ENCODE data around the gene AHNAK2.

Gene AHNAK2

DNA sequence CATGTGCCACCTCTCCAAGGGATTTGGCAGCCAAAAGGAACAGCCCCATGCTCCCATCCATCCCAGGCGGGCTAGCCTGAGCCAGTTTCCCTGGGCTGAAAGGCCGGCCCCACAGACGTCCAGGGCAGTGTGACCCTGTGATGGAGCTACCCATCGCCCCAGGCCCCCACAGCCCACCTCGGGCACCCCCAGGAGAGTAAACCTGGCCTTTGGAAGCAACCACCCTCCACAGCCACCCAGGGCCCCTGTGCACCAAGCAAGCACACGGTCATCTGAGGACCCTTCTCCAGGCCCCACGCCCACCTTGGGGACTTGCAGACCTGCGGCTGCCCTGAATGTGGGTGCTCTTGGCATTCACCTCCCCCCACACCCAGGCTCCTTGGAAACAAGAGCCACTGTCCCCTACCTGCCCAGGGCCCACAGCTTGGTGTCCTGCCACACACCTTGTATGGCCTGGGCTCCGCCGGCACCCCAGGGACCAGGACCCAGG lies 8.4 kb downstream of the AHNAK2 start:
- 95 to 96% methylated on average over 8 of the region's 10 CpGs for WGBS, 2 experiments (ENCODE audit: insufficient coverage in 2 of 2)
- H3K4me1 ChIP-seq (ENCODE audit: control insufficient read depth, insufficient read depth, low read length, poor library complexity, severe bottlenecking) = peaks cover 68% of the 10 kb centered on the region
- no peaks in the 10 kb centered on the region for H3K9me3 ChIP-seq (ENCODE audit: control insufficient read depth, low read length)
- H3K27ac ChIP-seq (ENCODE audit: low read depth, low read length, severe bottlenecking) = no peak overlapping the region
- peak overlapping the region; percentile 18 for H3K4me3 ChIP-seq (ENCODE audit: extremely low read depth, insufficient read depth, low read length, poor library complexity, severe bottlenecking)
- no peaks in the 10 kb centered on the region for H3K36me3 ChIP-seq (ENCODE audit: control insufficient read depth, insufficient read depth, low read length)

DNA sequence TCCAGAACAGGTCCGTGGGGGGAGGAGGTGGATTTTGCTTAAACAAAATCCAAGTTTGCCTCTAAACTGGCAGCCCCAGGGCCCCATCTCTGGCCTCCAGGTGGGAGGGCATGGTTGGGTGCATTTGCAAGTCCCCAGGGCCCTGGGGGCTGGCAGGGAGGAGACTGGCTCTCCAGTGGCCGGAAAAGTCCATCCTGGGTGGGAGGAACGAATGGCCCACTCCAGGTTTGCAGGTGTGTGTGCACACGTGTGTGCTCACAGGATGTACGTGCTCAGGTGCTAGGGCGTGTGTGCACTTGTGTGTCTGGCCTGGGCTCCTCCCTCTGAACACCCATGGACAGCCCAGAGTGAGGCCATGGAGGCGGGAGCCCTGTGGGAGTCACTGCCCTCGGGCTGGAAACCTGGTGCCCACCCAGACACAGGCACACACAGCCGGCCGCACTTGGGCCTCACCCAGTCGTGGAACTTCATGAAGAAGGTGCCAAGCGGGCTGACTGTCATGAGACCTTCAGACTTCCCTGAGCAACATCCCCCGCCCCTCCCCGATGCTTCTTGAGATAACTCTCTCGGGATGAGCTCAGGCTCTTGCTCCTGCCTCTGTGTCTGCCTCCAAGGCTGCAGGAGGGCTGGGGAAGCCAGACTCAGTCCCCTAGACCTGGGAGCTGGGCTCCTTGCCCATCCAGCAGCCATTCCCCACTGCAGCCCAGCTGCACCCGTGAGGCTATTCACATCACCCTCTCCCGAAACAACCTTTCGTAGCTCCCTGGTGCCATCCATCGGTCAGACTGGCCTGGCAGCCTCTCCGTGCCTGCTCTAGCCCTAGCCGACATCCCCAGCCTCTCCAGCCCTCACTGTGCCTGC lies 9.4 kb downstream of the AHNAK2 start:
- Histone ChIP-seq H3K4me3 (ENCODE audit: extremely low read depth, insufficient read depth, low read length, poor library complexity, severe bottlenecking) (no peak overlapping the region), H3K36me3 (ENCODE audit: control insufficient read depth, insufficient read depth, low read length) (no peaks in the 10 kb centered on the region), H3K27ac (ENCODE audit: low read depth, low read length, severe bottlenecking) (peak overlapping the region; percentile 30), H3K4me1 (ENCODE audit: control insufficient read depth, insufficient read depth, low read length, poor library complexity, severe bottlenecking) (peaks cover 60% of the 10 kb centered on the region), H3K9me3 (ENCODE audit: control insufficient read depth, low read length) (no peaks in the 10 kb centered on the region)
- 70 to 79% methylated on average over 18 to 21 of the region's 21 CpGs for WGBS, 2 experiments (ENCODE audit: insufficient coverage in 2 of 2)

DNA sequence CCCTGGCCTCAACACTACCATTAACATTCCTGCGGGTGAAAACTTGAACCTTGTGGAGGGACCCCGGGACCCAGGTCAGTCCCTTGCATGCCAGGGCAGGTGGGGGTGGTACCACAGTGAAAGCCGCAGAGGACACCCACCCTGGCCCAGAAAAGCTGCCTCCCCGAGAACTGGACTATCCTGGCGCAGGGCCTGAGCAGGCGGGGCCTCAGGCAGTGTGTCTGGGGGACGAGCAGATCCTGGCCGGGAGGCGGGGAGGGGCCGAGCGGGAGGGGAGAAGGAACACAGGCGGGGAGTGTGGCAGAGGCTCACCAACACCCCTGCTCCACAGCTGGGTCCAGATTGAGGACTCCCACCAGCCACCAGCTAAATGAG lies 10.0 kb downstream of the AHNAK2 start:
- Histone ChIP-seq H3K4me3 (ENCODE audit: extremely low read depth, insufficient read depth, low read length, poor library complexity, severe bottlenecking) (peak overlapping the region; percentile 21), H3K4me1 (ENCODE audit: control insufficient read depth, insufficient read depth, low read length, poor library complexity, severe bottlenecking) (peaks cover 58% of the 10 kb centered on the region), H3K36me3 (ENCODE audit: control insufficient read depth, insufficient read depth, low read length) (no peaks in the 10 kb centered on the region), H3K9me3 (ENCODE audit: control insufficient read depth, low read length) (no peaks in the 10 kb centered on the region), H3K27ac (ENCODE audit: low read depth, low read length, severe bottlenecking) (no peak overlapping the region)
- 28% methylated on average over 5 to 7 of the region's 12 CpGs for WGBS, 2 experiments (ENCODE audit: insufficient coverage in 2 of 2)

DNA sequence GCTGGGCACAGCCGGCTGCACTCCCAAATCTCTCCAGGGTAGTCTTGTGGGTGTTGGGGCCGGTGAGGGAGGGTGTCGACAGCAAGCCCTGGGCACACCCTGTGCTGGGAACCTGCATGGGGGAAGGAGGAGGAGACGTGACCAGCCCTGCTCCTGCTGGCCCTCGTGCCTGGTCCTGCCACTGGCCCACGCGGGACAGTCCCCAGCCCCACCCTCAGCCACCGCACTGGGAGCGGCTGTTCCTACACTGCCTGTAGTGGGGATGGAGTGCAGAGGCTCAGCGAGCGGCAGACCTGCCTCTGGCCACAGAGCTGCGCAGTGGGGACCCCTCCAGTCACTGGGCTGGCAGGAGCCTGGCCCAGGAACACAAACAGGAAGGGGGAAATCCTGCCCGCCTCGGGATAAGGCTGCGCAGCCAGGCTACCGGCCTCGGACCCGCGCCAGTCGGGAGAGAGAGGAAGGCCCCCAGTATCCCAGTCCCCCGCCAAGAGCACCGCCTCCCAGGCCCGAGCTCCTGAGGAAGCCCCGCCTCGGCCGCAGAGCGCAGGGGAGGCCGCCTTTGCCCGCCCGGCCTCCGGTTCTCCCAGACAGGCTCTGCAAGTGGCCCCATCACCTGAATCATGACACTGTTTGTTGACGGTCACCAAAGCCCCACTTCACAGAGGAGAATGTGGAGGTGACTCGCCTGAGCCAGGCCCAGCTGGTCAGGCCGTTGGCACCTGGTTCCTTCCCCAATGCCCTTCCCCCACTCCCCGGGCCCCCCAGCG lies 10.6 kb downstream of the AHNAK2 start:
- Histone ChIP-seq H3K4me3 (ENCODE audit: extremely low read depth, insufficient read depth, low read length, poor library complexity, severe bottlenecking) (peak overlapping the region; percentile 21), H3K9me3 (ENCODE audit: control insufficient read depth, low read length) (no peaks in the 10 kb centered on the region), H3K36me3 (ENCODE audit: control insufficient read depth, insufficient read depth, low read length) (no peaks in the 10 kb centered on the region), H3K27ac (ENCODE audit: low read depth, low read length, severe bottlenecking) (no peak overlapping the region), H3K4me1 (ENCODE audit: control insufficient read depth, insufficient read depth, low read length, poor library complexity, severe bottlenecking) (peaks cover 53% of the 10 kb centered on the region)
- 7 to 8% methylated on average over 22 to 30 of the region's 36 CpGs for WGBS, 2 experiments (ENCODE audit: insufficient coverage in 2 of 2)

DNA sequence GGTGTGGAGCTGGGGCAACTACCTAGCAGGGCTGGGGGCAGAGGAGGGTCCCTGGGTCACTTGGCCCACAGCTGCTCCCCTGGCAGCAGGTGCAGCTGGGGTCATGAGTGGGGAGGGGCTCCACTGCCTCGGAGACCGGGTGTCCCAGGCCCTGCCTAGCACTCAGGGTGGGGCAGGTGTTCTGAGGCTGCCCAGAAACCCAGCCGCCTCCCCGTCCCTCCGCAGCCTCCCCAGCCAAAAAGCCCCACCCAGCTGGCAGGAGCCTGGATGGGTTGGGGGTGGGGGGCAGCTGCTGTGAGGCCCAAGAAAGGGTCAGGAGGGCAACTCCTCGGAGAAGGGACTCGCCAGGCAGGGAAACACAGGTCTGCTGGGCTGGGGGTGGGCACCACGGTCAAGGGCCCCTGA lies 11.2 kb downstream of the AHNAK2 start:
- H3K9me3 ChIP-seq (ENCODE audit: control insufficient read depth, low read length) = no peaks in the 10 kb centered on the region
- peaks cover 47% of the 10 kb centered on the region for H3K4me1 ChIP-seq (ENCODE audit: control insufficient read depth, insufficient read depth, low read length, poor library complexity, severe bottlenecking)
- no peak overlapping the region for H3K4me3 ChIP-seq (ENCODE audit: extremely low read depth, insufficient read depth, low read length, poor library complexity, severe bottlenecking)
- no peaks in the 10 kb centered on the region for H3K36me3 ChIP-seq (ENCODE audit: control insufficient read depth, insufficient read depth, low read length)
- WGBS, 2 experiments (ENCODE audit: insufficient coverage in 2 of 2) = 76 to 80% methylated on average over 5 to 7 of the region's 8 CpGs
- H3K27ac ChIP-seq (ENCODE audit: low read depth, low read length, severe bottlenecking) = no peak overlapping the region

DNA sequence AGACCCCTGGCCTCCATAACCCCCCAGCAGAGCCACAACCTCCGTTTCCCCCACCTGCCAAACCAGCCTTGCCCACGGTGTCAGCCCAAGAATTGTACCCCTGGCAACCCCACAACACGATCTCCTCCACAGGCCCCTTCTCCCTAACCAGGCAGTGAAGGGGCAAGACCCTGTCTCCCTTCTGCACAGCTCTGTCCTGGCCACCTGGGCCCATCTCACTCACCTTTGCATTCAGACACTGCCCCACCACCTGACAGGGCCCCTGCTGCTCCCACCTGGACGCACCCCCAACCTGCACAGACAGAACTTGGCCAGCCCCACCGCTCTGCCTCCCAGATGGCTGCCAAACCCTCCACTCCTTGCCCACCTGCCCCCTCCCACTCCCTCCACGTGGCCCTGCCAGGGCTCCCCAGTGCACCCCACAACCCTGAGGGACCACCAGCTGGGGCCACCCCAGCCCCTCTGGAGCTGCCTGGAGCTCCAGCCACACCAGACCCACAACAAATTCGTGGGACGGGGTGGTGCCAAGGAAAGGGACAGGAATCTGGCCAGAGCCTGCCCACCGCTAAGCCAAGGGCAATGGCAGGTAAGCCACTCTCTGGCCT lies 11.8 kb downstream of the AHNAK2 start:
- Histone ChIP-seq H3K4me1 (ENCODE audit: control insufficient read depth, insufficient read depth, low read length, poor library complexity, severe bottlenecking) (peaks cover 41% of the 10 kb centered on the region), H3K4me3 (ENCODE audit: extremely low read depth, insufficient read depth, low read length, poor library complexity, severe bottlenecking) (no peak overlapping the region), H3K9me3 (ENCODE audit: control insufficient read depth, low read length) (no peaks in the 10 kb centered on the region), H3K36me3 (ENCODE audit: control insufficient read depth, insufficient read depth, low read length) (no peaks in the 10 kb centered on the region), H3K27ac (ENCODE audit: low read depth, low read length, severe bottlenecking) (no peak overlapping the region)
- WGBS, 2 experiments (ENCODE audit: insufficient coverage in 2 of 2) = 86 to 93% methylated on average over 6 to 8 of the region's 9 CpGs

DNA sequence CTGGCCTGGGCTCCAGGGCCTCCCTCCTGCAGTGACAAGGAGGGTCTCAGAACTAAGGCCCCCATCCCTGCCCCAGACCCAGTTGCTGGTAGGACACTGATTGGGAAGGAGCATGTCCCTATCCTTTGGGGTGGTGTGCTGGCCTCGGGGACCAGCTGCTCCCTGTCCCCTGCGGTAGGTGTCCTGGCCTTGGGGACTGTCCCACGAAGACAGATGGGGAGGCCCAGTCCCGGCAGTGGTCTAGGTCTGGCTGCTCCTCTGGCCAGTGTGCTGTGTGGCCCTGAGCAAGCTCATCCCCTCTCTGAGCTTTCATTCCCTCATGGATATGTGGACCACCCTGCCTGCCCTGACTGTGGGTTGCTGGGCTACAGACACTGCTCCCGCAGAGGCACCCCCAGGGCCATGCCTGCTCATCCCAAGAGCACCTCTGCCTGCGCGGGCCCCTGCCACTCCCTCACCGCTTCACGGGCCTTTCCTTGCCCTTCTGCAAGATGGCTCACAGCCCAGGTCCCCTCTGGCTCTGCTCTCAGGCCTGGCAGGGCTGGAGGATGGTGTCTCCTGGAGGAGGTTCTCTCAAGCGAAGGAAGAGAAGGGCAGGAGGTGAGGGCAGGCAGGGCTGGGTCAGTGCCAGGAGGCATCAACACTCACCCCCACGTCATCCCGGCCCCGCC lies 12.5 kb downstream of the AHNAK2 start:
- no peaks in the 10 kb centered on the region for H3K9me3 ChIP-seq (ENCODE audit: control insufficient read depth, low read length)
- H3K4me1 ChIP-seq (ENCODE audit: control insufficient read depth, insufficient read depth, low read length, poor library complexity, severe bottlenecking) = peaks cover 35% of the 10 kb centered on the region
- no peak overlapping the region for H3K27ac ChIP-seq (ENCODE audit: low read depth, low read length, severe bottlenecking)
- no peaks in the 10 kb centered on the region for H3K36me3 ChIP-seq (ENCODE audit: control insufficient read depth, insufficient read depth, low read length)
- 88 to 95% methylated on average over 8 to 13 of the region's 13 CpGs for whole genome bisulfite sequencing, 2 experiments (ENCODE audit: insufficient coverage in 2 of 2)
- no peak overlapping the region for H3K4me3 ChIP-seq (ENCODE audit: extremely low read depth, insufficient read depth, low read length, poor library complexity, severe bottlenecking)

DNA sequence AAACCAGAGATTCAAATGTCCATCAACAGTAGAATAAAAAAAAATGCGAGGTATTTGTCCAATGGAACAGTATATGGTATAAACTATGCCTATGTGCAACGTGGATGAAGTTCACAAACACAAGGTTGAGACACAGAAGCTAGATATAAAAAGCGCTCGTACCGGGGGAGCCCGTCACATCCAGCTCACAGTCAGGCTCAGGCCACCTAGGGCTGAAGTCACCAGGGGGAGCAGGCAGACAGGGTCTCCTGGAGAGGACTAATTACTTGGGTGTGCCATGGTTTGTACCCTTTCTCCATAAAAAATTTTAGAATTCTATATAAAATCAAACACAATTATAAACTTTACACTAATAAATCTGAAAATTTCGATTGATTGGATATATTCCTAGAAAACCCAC lies 13.6 kb downstream of the AHNAK2 start:
- no peaks in the 10 kb centered on the region for H3K9me3 ChIP-seq (ENCODE audit: control insufficient read depth, low read length)
- 85 to 91% methylated on average over 3 to 6 of the region's 7 CpGs for WGBS, 2 experiments (ENCODE audit: insufficient coverage in 2 of 2)

DNA sequence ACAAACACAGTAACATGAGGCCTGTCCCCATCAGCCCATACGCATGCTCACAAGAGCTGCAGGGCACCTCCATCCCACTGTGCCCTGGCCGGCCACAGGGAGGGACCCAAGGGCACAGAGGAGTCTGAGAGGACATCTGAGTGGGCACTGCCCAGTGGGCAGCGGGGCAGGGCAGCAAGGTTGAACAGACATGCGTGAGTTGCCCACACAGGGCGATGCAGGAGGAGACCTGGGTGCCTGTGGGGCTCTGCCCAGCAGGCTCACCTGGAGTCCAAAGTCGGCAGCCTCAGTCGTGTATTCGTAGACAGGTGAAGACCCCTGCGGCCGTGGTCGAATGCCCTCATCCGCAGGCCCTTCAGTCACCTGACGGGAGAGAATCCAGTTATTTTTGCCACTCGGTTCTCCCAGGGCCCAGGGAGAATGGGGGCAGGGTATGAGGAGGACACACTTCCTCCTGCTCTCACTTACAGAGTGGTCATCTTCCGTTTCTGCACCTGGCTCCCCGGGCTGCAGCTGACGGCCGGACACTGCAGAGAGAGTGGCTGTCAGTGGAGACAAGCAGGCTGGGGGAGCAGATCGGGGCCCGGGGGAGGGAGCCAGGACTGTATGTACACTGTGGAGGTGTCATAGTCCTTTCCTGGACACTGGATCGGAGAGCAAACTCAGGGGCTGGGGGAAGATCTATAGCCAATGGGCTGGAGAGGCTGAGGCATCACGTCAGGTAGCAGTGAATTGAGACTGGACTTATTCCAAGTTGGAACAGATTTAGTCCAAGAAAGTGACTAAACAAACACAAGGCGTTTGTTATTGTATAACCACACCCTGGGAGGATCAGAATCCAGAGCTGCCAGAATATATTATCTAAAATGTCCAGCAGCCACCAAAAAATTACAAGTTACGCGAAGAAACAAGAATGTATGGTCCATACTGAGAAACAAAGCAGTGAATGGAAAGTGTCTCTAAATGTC lies 20.7 kb downstream of the AHNAK2 start:
- WGBS, 2 experiments (ENCODE audit: insufficient coverage in 2 of 2) = 86 to 92% methylated on average over 16 to 23 of the region's 25 CpGs
- no peak overlapping the region for H3K27ac ChIP-seq (ENCODE audit: low read depth, low read length, severe bottlenecking)
- peaks cover 9% of the 10 kb centered on the region for H3K36me3 ChIP-seq (ENCODE audit: control insufficient read depth, insufficient read depth, low read length)
- no peaks in the 10 kb centered on the region for H3K4me1 ChIP-seq (ENCODE audit: control insufficient read depth, insufficient read depth, low read length, poor library complexity, severe bottlenecking)
- H3K9me3 ChIP-seq (ENCODE audit: control insufficient read depth, low read length) = no peaks in the 10 kb centered on the region
- H3K4me3 ChIP-seq (ENCODE audit: extremely low read depth, insufficient read depth, low read length, poor library complexity, severe bottlenecking) = no peak overlapping the region

More for the DNA sequence above, 13.6 kb downstream of the AHNAK2 start:
- no peak overlapping the region for H3K4me3 ChIP-seq (ENCODE audit: extremely low read depth, insufficient read depth, low read length, poor library complexity, severe bottlenecking)
- no peaks in the 10 kb centered on the region for H3K36me3 ChIP-seq (ENCODE audit: control insufficient read depth, insufficient read depth, low read length)
- peaks cover 24% of the 10 kb centered on the region for H3K4me1 ChIP-seq (ENCODE audit: control insufficient read depth, insufficient read depth, low read length, poor library complexity, severe bottlenecking)
- H3K27ac ChIP-seq (ENCODE audit: low read depth, low read length, severe bottlenecking) = no peak overlapping the region

Measured in mesodermal cell (in vitro differentiated cells).